ENCODE data around the gene WDR33. TPM values are rescaled to one million over a fixed set of nuclear protein-coding genes. Genes with fewer than 3 reads are reported as not detected.
"Not testable (repeated sequence)": the region's sequence is repeated elsewhere in the genome, so short reads cannot be mapped to it uniquely, and the experiment has no call there.

Gene WDR33
- total RNA-seq, 1 donor from 2014 or later = 35.9 TPM

DNA sequence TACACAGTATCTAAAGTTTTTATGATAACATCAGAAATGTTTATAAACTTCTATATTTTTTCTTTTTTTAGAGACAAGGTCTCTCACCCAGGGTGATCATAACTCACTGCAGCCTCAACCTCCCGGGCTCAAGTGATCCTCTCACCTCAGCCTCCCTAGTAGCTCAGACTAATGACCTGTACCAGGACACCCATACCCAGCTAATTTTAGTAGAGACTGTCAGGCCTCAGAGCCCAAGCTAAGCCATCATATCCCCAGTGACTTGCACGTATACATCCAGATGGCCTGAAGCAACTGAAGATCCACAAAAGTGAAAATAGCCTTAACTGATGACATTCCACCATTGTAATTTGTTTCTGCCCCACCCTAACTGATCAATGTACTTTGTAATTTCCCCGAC is 1.5 kb upstream of the WDR33 start:
- intact Hi-C loops (cut with DNase I) = loop anchor here (5.0 kb wide), 2 partner anchors 45 to 50 kb away; partner anchors contain the start of gene POLR2D
- DNase-seq (ENCODE audit: low spot score) = not testable (repeated sequence)

DNA sequence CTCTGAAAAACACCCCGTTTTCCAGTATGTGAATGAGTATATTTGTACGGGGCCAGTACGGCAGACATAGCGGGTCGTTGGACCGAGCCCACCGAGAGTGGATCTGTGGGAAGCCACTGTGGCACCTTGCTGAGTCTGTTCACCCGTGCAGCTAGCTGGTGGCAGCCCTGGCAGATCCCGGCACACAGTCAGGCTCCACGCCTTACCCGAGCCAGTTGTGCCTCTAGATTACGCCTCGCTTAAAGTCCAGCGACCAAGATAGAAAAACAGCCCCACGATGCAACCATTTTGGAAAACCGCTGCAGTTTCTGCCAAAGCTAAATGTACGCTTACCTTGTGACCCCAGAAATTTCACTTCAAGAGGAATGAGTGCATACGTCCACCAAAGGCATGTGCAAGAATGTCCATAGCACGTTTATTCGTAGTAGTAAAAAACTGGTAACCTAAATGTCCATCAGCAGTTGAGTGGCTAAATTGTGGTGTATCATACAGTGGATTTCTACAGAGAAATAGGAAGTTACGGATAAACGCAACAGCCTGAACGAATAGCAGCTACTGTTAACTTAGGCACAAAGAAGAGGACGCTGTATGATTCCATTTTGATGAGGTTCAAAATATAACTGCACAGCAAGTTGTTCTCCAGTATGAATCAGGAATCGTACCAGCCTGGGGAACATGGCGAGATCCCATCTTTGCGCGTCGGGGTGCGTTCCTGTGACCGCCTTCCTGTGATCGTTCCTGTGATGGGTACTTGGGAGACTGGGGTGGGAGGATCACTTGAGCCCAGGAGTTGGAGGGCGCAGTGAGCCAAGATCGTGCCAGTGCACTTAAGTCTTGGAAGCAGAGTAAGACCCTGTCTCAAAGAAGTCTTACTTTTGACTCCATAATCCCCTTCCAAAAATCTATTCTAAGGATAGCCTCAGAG is 688 bp upstream of the WDR33 start:
- intact Hi-C loops (cut with DNase I) = loop anchor here (5.0 kb wide), 2 partner anchors 46 to 49 kb away; partner anchors contain the start of gene POLR2D
- DNase-seq (ENCODE audit: low spot score) = peak; percentile 74

DNA sequence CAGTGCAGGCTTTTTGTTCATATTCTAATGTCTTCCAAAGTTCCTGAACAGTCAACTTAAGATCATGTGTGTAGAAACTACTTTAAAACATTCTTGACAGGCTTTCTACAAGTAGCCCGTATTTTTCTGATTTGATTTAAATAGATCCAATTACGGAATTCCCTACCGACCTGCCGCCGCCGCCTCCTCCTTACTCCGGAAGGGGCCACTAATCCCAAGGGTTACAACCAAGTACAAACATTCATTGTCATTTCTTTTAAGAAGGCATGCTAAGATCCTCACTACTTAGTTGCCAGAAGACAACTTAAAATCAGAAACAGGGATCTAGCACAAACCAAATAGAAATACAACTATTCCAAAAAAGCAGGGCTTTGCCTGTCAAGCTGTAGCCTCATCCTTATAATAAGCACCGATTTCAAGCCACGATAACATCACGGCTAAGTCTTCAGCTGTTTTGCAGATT is 784 bp downstream of the WDR33 start:
- no peak for DNase-seq (ENCODE audit: low spot score)
- intact Hi-C loops (cut with DNase I) = loop anchor here (1.0 to 5.0 kb wide), 3 partner anchors 47 to 108 kb away; partner anchors contain the start of gene POLR2D

DNA sequence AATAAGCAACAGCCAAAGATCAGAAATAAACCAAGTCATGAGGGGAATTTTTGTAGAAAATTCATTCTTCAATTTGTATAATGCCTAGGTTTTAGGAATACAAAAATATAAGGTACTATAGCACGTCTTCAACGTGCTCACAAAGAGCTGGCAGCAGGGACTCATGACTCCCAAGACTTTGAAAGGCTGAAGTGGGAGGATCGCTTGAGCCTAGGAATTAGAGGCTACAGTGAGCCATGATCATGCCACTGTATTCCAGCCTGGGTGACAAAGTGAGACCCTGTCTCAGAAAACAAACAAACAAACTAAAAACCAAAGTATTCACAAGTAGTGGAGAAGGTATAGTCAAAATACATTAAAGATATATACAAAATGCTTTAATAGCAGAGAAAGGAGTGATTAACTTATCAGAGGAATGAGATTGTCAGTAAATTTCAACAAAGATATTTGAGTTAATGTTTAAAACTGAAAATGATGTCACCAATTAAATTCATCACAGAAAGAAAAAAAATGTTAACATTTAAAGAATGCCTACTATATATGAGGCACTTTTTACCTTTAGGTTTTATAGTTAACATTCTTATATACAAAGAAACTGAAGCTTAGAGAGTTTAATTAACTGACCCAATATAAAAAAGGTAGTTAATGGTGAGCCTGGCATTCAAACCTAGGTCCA is 3.2 kb downstream of the WDR33 start:
- no peak for DNase-seq (ENCODE audit: low spot score)
- intact Hi-C loops (cut with DNase I) = no loop called here

DNA sequence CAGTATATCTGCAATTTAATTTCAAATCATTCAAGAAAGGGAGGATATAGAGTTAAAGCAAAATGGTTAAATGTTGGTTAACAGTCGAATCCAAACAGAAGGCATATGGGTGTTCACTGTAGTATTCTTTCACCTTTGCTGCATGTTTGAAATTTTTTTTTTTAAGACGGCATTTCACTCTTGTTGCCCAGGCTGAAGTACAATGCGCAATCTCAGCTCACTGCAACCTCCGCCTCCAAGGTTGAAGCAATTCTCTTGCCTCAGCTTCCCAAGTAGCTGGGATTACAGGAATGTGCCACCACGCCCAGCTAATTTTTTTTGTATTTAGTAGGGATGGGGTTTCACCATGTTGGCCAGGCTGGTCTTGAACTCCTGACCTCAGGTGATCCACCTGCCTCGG is 4.1 kb downstream of the WDR33 start:
- intact Hi-C loops (cut with DNase I); DNase-seq (ENCODE audit: low spot score): not testable (repeated sequence)

DNA sequence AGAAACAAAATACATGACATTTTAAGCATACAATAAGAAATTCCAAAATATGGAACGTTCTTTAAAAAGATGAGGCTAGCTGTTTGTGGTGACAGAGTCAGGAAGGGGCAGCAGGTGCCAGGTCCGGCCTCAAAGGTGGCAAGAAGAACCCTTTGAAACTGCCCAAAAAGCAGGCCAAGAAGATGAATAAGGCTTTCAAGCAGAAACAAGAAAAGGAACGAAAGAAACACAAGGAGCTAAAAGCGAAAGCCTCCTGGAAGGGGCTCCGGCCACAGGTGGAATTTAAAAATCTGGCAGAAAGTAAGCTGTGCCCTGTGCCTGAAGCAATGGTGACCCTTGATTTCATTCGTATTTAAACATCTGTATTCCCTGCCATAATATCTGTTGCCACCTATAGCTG is 5.5 kb downstream of the WDR33 start:
- intact Hi-C loops (cut with DNase I) = no loop called here
- DNase-seq (ENCODE audit: low spot score) = no peak

DNA sequence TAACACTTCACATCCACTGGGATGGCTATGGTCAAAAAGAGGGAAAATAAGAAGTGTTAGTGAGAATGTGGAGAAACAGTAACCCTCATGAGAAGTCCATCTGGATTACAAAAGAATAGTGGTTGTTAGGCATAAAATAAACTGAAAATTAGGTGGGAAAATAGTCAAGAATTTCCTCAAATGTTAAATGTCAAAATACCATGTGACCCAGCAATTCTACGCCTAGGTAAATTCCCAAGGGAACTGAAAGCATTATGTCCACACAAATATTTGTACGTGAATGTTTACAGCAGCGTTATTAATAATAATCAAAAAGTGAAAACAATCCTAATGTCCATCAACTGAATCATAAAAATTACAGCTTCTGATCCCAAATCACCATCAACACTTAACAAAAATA is 11.0 kb downstream of the WDR33 start:
- DNase-seq (ENCODE audit: low spot score) = no peak
- intact Hi-C loops (cut with DNase I) = no loop called here

DNA sequence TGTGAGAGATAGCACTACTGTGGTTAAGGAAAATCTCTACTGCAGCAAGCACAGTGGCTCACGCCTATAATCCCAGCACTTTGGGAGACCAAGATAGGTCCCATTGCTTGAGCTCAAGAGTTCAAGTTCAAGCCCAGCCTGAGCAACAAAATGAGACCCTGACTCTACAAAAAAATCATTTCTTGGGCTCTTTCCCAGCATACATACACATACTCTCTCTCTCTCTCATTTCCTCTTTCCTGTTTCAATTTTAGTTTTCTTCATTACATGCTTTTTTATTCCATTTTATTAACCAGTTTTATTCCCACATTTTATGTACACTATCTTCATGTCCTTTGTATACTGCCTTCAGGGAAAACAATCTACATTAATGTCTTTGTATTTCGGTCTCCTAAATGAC is 14.6 kb downstream of the WDR33 start:
- intact Hi-C loops (cut with DNase I) = no loop called here
- no peak for DNase-seq (ENCODE audit: low spot score)

DNA sequence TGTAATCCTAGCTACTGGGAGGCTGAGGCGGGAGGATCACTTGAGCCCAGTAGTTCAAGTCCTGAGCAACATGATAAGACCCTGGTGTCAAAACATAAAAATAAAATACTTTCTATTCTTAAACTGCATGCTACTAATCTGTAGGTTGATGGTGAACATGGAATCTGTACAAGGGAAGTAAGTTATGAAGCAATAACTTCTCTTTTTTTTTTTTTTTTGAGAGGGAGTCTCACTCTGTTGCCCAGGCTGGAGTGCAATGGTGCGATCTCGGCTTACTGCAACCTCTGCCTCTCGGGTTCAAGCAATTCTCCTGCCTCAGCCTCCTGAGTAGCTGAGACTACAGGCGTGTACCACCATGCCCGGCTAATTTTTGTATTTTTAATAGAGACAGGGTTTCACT is 16.1 kb downstream of the WDR33 start:
- DNase-seq (ENCODE audit: low spot score); intact Hi-C loops (cut with DNase I): not testable (repeated sequence)

DNA sequence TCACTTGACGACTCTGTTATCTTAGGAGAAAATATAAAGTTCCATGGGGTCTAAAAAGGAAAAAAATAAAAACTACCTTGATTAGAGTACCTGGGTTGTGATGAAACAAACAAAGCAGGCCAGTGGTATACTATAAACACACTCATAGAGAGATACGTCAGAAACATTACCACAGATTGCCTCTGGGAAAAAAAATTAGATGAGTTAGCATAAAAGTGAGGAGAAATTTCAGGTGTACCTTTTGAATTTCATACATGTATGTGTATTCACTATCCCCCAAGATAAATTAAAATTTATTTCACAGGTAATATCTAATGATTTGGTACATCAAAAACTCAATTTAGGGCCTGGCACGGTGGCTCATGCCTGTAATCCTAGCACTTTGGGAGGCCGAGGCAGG is 18.2 kb downstream of the WDR33 start:
- intact Hi-C loops (cut with DNase I) = no loop called here
- no peak for DNase-seq (ENCODE audit: low spot score)

DNA sequence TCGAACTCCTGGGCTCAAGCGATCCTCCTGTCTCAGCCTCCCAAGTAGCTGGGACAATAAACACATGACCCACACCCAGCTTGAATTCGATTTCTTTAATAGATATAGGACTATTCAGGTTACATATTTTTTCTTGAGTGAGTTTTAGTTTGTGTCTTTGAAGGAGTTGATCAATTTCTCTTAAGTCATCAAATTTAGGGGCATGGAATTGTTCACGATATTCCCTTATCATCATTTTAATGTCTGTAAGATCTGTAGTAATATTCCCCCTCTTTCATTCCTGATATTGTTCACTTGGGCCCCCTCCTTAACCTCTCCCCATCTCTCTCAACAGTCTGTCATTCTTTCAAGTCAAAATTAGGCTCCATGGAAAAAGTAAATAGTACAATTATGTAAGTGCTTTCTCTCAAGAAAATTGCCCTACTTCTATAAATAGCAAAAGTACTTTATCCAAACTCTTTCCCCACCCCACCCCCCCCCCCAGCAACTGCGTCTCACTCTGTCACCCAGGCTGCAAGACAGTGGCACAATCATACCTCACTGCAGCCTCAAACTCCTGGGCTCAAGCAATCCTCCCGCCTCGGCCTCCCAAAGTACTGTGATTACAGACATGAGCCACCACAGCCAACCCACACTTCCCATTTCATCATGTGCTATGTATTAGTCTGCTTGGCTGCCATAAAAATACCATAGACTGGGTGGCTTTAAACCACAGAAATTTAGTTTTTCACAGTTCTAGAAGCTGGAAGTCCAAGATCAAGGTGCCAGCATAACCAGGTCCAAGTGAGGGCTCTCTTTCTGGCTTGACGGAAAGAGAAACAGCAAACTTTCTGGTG is 20.1 kb downstream of the WDR33 start:
- intact Hi-C loops (cut with DNase I) = no loop called here
- DNase-seq (ENCODE audit: low spot score) = no peak

DNA sequence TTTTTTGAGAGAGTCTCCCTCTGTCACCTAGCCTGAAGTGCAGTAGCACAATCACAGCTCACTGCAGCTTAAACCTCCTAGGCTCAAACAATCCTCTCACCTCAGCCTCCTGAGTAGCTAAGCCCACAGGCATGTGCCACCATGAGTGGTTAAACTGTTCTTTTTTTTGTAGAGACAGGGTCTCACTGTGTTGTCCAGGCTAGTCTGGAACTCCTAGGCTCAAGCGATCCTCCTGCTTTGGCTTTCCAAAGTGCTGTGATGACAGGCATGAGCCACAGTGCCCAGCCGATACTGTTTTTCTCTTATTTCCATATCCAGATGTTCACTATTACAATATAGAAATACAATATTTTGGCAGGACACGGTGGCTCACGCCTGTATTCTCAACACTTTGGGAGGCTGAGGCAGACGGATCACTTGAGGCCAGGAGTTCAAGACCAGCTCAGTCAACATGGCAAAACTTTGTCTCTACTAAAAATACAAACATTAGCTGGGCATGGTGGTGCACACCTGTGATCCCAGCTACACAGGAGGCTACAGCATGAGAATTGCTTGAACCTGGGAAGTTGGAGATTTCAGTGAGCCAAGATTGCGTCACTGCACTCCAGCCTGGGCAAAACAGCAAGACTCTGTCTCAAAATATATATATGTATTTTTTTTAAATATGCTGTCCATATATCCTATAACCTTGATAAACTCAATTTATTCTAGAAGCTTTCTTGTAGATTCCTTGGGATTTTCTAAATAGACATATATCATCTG is 24.7 kb downstream of the WDR33 start:
- intact Hi-C loops (cut with DNase I) = no loop called here
- no peak for DNase-seq (ENCODE audit: low spot score)

DNA sequence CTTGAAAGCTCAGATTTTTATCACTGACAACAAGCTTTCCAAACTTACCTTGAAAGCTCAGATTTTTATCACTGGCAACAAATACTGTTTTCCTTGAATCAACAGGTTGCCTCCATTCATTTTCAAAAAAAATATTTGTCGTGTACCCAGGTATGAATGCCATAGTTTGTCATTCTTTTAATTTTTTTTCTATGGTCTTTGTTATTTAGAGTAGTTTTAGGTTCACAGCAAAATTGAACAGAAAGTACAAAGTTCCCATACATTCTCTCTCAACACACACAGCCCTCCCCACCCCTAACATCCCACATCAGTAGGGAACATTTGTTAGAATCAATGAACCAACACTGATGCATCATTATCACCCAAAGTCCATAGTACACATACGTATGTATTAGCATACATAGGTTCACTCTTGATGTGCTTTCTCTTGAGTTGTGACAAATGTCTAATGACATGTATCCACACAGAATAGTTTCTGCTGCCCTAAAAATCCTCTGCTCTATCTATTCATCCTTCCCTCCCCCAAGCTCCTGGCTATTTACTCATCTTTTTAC is 25.9 kb downstream of the WDR33 start:
- intact Hi-C loops (cut with DNase I) = no loop called here
- no peak for DNase-seq (ENCODE audit: low spot score)

DNA sequence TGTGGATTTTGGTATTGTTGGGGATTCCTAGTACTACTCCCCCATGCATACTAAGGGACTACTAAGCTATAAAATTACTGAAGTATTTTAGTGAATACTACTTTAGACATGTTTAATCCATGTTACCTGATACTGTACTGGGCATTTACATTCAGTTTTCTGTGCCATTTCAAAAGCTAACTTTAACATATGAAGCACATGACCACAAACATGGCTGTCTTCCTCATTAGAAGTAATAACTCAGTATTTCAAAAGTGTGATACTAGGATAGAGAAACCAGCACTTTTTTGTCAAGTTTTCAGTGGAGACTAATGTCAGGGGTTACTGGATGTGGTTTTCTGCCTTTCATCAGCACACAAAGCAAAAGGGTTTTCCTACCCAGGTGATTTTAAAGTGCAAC is 27.9 kb downstream of the WDR33 start:
- DNase-seq (ENCODE audit: low spot score) = no peak
- intact Hi-C loops (cut with DNase I) = no loop called here

DNA sequence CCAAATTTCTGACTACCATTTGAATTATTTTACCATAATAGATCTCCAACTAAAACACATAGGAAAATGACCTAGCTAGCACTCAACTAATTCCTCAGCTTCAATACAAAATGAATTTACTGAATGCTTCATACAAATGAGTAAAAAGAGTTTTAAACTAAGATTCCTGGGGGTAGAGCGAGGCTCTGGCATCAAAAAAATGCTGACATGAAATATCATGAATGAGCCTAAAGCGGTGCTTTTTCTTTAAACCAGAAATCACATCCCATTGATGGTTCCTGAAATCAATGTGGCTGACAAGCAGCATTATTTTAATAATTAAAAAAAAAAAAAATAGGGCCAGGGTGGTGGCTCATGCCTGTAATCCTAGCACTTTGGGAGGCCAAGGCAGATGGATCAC is 32.1 kb downstream of the WDR33 start:
- no peak for DNase-seq (ENCODE audit: low spot score)
- intact Hi-C loops (cut with DNase I) = no loop called here

DNA sequence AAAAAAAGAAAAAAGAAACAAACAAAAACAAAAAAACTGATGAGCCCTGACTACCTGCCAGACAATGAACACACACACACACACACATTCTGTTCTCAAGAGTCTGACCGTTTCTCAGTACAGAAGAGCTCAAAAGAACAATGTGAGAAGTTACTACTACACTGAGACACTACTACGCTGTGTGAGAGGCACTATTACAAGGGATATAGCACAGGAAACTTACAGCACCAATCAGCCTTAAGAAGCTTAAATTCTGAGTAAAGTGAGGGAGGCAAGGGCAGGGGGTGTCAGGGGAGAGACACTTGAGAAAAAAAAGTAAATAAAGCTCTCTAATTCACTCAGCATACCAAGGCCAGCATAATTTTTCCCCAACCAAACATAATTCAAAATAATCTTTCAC is 32.5 kb downstream of the WDR33 start:
- DNase-seq (ENCODE audit: low spot score) = no peak
- intact Hi-C loops (cut with DNase I) = no loop called here

DNA sequence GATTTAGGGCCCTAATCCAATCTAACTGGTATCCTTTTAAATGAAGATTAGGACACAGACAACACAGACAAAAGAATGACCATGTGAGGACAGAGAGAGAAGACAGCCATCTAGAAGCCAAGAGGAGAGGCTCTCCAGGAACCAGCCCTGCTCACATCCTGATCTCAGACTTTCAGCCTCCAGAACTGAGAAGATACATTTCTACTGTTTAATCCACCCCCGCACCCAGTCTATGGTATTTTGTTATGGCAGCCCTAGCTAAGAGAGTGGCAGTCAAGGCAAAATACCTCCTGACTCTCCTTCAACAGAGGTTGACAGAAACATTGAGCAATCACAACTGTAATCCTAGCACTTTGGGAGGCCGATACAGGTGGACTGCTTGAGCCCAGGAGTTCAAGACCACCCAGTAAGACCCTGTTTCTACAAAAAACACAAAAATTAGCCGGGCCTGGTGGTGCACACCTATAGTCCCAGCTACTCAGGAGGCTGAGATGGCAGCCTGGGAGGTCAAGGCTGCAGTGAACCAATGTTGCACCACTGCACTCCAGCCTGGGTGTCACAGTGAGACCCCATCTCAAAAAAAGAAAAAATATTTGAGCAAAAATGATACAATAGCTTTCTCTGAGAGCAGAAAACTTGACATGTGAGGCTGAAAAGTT is 34.7 kb downstream of the WDR33 start:
- intact Hi-C loops (cut with DNase I) = no loop called here

DNA sequence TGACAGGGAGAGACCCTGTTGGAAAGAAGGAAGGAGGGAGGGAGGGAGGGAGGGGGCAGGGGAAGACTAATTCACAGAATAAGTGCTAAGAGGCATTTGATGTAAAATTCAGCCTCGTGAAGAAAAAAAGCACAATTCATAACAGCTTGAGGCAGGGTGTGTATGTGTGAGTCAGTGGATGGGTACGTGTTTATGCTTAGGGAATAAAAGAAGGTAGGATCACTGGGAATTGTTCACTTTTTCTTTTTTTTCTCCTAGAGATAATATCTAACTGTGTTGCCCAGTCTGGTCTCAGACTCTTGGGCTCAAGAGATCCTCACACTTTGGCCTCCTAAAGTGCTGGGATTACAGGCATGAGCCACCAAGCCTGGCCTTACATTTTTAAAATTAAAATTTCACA is 39.2 kb downstream of the WDR33 start:
- intact Hi-C loops (cut with DNase I) = no loop called here
- no peak for DNase-seq (ENCODE audit: low spot score)

More for the DNA sequence above, 34.7 kb downstream of the WDR33 start:
- DNase-seq (ENCODE audit: low spot score) = no peak

All from cardiac septum (tissue), 1 donor.